BE2C (cell line): ENCODE data around the gene TIAM2.

Experiments used
- DNase-seq: peaks from one replicate; pipeline ENCODE4 v3.0.0-alpha.2; 2020
- H3K27me3 ChIP-seq: fragments of 250-450 bp; sonication (Bioruptor Pico); 2 replicates; pipeline ENCODE4 v1.5.1; 2020; ENCODE audit warnings: mild to moderate bottlenecking
- H3K36me3 ChIP-seq: fragments of 250-450 bp; sonication (Bioruptor Pico); 2 replicates; pipeline ENCODE4 v1.5.1; 2020; ENCODE audit warnings: mild to moderate bottlenecking
- H3K4me1 ChIP-seq: fragments of 250-450 bp; sonication (Bioruptor Pico); 2 replicates; pipeline ENCODE4 v1.5.1; 2020
- H3K4me3 ChIP-seq: 2 replicates; pipeline ENCODE4 v1.5.1; 2011; ENCODE audit warnings: low read depth, low read length
- H3K9me3 ChIP-seq: fragments of 250-450 bp; sonication (Bioruptor Pico); 2 replicates; pipeline ENCODE4 v1.5.1; 2020
- TF ChIP-seq, protein P1 (sequence below): IDR thresholded peaks from 2 replicates; pipeline ENCODE4 v1.5.1; 2012; ENCODE audit warnings: mild to moderate bottlenecking, low read depth, low read length

Gene TIAM2

DNA sequence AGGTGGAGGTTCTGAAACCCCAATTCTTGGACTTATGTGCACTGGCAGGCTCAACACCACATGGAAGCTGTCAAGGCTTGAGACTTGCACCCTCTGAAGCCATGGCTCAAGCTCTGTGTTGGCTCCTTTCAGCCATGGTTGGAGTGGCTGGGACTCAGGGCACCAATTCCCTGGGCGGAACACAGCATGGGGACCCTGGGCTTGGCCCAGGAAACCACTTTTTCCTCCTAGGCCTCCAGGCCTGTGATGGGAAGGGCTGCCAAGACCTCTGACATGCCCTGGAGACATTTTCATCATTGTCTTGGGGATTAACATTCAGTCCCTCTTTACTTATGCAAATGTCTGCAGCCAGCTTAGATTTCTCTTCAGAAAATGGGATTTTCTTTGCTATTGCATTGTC lies 242.5 kb downstream of the TIAM2 start:
- no peaks in the 10 kb centered on the region for H3K9me3 ChIP-seq
- no peak overlapping the region for H3K4me3 ChIP-seq
- DNase-seq = no peak
- TF ChIP-seq, protein P1, sequence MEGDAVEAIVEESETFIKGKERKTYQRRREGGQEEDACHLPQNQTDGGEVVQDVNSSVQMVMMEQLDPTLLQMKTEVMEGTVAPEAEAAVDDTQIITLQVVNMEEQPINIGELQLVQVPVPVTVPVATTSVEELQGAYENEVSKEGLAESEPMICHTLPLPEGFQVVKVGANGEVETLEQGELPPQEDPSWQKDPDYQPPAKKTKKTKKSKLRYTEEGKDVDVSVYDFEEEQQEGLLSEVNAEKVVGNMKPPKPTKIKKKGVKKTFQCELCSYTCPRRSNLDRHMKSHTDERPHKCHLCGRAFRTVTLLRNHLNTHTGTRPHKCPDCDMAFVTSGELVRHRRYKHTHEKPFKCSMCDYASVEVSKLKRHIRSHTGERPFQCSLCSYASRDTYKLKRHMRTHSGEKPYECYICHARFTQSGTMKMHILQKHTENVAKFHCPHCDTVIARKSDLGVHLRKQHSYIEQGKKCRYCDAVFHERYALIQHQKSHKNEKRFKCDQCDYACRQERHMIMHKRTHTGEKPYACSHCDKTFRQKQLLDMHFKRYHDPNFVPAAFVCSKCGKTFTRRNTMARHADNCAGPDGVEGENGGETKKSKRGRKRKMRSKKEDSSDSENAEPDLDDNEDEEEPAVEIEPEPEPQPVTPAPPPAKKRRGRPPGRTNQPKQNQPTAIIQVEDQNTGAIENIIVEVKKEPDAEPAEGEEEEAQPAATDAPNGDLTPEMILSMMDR = no peak
- H3K27me3 ChIP-seq = no peaks in the 10 kb centered on the region
- no peaks in the 10 kb centered on the region for H3K4me1 ChIP-seq
- H3K36me3 ChIP-seq = no peaks in the 10 kb centered on the region

GRCh38 chr6:155240905-155241600 lies 245.9 kb downstream of the TIAM2 start:
- no peaks in the 10 kb centered on the region for H3K4me1 ChIP-seq
- DNase-seq = no peak
- TF ChIP-seq, protein P1 = no peak

DNA sequence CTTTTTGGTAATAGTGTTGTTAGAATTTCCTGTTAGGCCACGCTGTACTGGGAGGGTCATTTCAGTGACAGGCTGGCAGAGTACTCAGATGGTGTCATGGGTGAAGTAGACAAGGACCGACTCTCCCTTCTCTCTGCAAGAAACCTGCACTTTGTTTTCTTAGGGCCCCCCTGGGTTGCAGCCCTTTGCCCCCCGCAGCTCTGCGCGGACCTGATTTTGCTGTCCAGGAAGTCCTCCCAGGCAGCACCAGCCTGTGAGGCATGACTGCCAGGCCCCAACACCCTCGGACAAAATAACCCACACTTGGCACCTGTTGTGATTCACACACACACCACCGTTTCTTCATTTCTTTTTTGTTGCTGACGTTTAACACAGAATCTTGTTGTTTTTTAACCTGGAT lies 246.9 kb downstream of the TIAM2 start:
- Histone ChIP-seq H3K27me3 (no peaks in the 10 kb centered on the region), H3K4me3 (no peak overlapping the region), H3K9me3 (no peaks in the 10 kb centered on the region), H3K4me1 (no peaks in the 10 kb centered on the region), H3K36me3 (no peaks in the 10 kb centered on the region)
- DNase-seq = no peak
- TF ChIP-seq, protein P1 = no peak

More at GRCh38 chr6:155240905-155241600, 245.9 kb downstream of the TIAM2 start:
- H3K4me3 ChIP-seq = no peak overlapping the region
- no peaks in the 10 kb centered on the region for H3K9me3 ChIP-seq
- H3K36me3 ChIP-seq = no peaks in the 10 kb centered on the region
- no peaks in the 10 kb centered on the region for H3K27me3 ChIP-seq

DNA sequence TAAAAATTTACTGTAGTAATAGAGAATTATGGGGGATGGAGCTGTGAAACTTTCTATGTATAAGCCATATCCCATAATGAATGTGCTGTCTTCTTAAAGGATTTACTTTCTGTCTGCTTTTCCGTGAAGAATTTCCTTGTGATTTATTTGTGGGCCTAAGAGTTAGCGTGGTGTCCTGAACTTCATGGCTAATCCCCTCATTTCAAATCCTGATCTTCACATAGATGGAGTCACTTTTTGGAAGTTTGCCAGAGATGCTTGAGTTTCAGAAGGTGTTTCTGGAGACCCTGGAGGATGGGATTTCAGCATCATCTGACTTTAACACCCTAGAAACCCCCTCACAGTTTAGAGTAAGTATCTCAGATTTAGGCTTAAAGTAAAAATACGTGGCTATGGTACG lies 249.3 kb downstream of the TIAM2 start:
- Histone ChIP-seq H3K27me3 (no peaks in the 10 kb centered on the region), H3K9me3 (no peaks in the 10 kb centered on the region), H3K36me3 (peaks cover 4% of the 10 kb centered on the region), H3K4me1 (no peaks in the 10 kb centered on the region), H3K4me3 (no peak overlapping the region)
- no peak for DNase-seq
- TF ChIP-seq, protein P1 = no peak

GRCh38 chr6:155245193-155245592 lies 250.1 kb downstream of the TIAM2 start:
- Histone ChIP-seq H3K36me3 (peaks cover 7% of the 10 kb centered on the region), H3K4me1 (no peaks in the 10 kb centered on the region), H3K27me3 (no peaks in the 10 kb centered on the region), H3K4me3 (no peak overlapping the region), H3K9me3 (no peaks in the 10 kb centered on the region)
- no peak for DNase-seq
- TF ChIP-seq, protein P1 = no peak

DNA sequence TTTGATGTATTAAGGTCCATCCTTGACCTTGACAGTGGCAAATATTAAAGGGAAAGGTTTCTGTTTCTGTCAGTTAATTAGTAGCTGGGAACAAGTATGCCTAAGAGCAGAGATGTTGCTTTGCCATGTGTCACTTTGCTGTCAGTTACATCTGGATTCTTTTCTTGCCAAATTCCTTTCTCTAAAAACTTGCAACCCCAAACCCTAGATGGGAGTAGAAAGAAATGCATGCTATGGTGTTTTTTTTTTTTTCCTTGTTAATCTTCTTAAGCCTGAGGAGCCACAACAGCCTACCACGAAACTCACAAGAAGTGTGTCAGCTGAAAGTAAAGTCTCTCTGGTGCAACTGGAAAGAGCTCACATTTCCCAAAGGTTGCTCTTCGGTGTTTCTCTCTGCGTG lies 250.7 kb downstream of the TIAM2 start:
- H3K36me3 ChIP-seq = peaks cover 10% of the 10 kb centered on the region
- H3K9me3 ChIP-seq = no peaks in the 10 kb centered on the region
- no peaks in the 10 kb centered on the region for H3K27me3 ChIP-seq
- no peak for DNase-seq
- no peak overlapping the region for H3K4me3 ChIP-seq
- H3K4me1 ChIP-seq = no peaks in the 10 kb centered on the region
- TF ChIP-seq, protein P1 = no peak
